ENCODE data around the gene TCF3.

DNA sequence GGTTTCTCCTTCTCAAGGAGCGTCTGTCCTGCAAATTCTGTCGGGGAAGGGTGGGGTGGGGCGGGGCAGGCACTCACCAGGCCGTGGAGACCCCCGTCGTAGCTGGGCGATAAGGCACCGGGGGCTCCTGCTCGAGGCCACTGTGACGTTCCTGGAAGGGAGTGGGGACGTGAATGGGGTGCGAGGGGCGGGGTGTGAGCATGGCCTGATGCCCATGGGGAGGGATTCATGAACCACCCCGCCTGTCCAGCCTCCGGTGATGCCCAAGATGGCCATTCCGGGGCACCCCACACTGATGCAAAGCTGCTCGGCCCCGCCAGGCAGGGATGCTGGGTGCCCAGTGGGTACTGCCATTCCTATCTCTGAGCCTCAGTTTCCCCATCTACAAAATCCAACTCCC, 32.7 kb downstream of the TCF3 start:
- TF ChIP-seq, protein P1, sequence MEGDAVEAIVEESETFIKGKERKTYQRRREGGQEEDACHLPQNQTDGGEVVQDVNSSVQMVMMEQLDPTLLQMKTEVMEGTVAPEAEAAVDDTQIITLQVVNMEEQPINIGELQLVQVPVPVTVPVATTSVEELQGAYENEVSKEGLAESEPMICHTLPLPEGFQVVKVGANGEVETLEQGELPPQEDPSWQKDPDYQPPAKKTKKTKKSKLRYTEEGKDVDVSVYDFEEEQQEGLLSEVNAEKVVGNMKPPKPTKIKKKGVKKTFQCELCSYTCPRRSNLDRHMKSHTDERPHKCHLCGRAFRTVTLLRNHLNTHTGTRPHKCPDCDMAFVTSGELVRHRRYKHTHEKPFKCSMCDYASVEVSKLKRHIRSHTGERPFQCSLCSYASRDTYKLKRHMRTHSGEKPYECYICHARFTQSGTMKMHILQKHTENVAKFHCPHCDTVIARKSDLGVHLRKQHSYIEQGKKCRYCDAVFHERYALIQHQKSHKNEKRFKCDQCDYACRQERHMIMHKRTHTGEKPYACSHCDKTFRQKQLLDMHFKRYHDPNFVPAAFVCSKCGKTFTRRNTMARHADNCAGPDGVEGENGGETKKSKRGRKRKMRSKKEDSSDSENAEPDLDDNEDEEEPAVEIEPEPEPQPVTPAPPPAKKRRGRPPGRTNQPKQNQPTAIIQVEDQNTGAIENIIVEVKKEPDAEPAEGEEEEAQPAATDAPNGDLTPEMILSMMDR (IDR thresholded peaks at IDR 0.05; ENCODE audit: low read depth, low read length, missing input control), result no peak
- no peak for TF ChIP-seq TAF1 (conservative IDR thresholded peaks at IDR 0.05)
- no peak for TF ChIP-seq SP1 (IDR thresholded peaks at IDR 0.05)
